Smooth muscle cell of the umbilical artery (primary cell): ENCODE data around the gene TLNRD1. TPM values are rescaled to one million over a fixed set of nuclear protein-coding genes. Genes with fewer than 3 reads are reported as not detected.

Experiments used
- total RNA-seq: library from RNA; depleted of rRNA; stranded (reverse); fragments of >200 nt; gene quantifications from 2 replicates; pipeline ENCODE4 v1.2.3, GENCODE V29; 2014

Gene TLNRD1
- 4.8 and 9.5 TPM in 2 replicates for total RNA-seq

GRCh38 chr15:81000624-81001151 lies at the start of gene TLNRD1:
Gene TLNRD1 (plus strand): TSS chr15:81000923. CDS start chr15:81002272, 1,349 bp downstream.

DNA sequence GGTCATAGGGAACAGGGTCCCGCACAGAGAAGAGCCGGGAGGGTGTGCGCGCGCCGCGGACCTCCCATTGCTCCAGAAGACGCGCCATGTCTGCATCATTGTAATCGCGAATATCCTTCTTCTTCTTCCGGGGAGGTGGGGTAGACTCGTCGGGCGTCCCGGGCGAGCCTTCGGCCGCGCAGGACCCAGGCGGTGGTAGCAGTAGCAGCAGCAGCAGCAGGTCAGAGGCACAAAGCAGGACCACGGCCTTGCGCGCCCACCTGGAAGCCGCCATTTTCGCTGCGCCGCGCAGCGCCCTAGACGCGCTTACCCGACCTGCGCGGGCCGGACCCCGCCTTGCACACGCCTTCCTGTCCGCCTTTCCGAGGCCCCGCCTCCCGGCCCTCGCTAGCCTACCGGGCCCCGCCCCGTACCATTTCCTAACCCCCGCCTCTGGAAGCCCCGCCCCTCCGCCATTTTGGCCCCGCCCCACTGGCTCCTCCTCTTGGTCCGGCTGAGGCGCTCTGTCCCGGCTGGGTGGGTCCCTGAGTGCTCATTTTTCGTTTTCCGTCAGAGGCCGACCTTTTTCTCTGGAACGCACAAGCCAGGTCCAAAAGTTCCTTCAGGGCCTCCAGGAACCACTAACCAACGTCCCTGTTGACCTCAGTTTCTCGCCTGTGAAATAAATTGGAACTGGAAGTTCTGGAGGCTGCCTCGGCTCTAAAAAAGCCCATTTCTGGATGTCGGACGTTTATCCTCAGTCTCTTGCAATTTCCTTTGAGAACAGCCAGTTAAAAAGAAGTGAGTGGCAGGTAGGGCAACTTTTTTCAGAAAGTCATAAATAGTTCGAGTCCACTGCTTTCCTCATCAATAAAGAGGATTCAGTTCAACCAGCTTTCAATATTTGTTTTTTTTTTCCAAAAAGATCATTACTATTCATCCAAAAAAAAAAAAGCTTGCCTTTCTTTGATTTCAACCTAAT lies 10.9 kb upstream of the TLNRD1 start, which contains the start of gene MESD:
Gene MESD, minus strand, starts transcription at position 302 of the 961 bp plus-strand sequence. Its CDS starts 28 bp downstream, at position 274.

Other genes with a start within 250 kb of the TLNRD1 start
- 3.9 and 4.8 TPM in 2 replicates for gene CEMIP, start 221.6 kb upstream of the TLNRD1 start, total RNA-seq
- gene MESD, start 11.1 kb upstream of the TLNRD1 start, total RNA-seq: 24.9 and 27.8 TPM in 2 replicates
- 0.14 TPM in 1 of 2 replicates, not detected in the other for gene CFAP161, start 133.3 kb downstream of the TLNRD1 start, total RNA-seq
- gene IL16, start 196.0 kb downstream of the TLNRD1 start, total RNA-seq: under 0.01 TPM in 1 of 2 replicates, not detected in the other